NCI-H226 (cell line): Measurements from ENCODE around the gene DLX3.

Experiments
- DNase-seq: peaks from one replicate; pipeline ENCODE4 v3.0.0-alpha.2; 2015

The DLX3 gene

DNA sequence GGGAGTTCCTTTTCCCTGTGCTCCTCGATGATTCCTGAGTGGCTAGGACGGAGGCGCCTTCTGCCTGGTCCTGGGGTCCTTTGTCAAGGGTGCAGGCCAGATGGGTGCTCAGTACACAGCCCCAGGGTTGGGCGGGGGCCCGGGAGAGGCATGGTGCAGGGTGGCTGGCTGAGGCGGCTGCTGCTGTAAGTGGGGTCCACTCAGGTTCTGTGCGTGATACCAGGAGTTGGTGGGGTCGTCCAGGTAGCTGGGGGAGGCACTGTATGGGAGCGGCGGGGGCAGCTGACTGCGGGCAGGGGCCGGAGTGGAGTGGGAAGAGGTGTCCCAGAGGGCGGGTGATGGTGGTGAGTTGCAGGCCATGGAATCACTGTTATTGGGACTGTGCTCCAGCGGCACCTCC is 3.6 kb downstream of the DLX3 start:
- no peak for DNase-seq

GRCh38 chr17:49990921-49991320 is 4.1 kb downstream of the DLX3 start:
- no peak for DNase-seq

DNA sequence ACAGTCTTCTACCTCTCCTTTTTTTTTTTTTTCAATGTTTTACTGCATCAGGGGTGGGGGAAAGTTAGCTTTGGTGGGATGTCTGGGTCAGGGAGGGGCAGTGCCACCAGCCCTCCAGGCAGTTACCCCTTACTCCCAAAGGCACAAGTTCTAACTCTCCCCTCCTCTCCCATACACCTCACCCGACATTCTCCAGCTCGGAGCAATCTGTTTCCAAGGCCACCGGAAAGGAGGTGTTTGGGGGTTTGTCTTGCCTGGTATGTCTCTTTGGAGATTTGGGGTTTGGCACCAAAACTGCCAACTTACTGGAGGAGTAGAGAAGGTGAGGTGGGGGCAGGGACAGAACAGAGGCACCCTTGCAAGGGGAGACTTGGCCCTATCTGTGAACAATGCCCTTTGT is 4.7 kb downstream of the DLX3 start:
- DNase-seq, result no peak

DNA sequence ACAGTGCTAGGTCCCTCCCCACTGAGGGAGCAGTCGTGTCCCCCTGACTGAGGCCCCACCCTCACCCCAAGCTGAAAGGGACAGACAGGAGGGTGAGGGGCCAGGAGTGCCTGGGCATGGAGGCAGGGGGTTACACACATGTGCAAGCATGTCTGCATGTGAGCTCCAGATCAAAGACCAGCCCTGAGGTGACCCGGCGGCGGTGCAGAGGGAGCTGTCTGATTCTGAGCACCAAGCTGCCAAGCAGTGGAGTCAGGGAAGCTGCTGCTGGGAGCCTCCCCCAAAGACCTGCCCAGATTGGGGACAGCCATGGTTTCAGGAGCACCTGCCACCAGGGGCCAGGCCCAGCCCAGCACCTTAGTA is 5.5 kb downstream of the DLX3 start:
- DNase-seq, result no peak

DNA sequence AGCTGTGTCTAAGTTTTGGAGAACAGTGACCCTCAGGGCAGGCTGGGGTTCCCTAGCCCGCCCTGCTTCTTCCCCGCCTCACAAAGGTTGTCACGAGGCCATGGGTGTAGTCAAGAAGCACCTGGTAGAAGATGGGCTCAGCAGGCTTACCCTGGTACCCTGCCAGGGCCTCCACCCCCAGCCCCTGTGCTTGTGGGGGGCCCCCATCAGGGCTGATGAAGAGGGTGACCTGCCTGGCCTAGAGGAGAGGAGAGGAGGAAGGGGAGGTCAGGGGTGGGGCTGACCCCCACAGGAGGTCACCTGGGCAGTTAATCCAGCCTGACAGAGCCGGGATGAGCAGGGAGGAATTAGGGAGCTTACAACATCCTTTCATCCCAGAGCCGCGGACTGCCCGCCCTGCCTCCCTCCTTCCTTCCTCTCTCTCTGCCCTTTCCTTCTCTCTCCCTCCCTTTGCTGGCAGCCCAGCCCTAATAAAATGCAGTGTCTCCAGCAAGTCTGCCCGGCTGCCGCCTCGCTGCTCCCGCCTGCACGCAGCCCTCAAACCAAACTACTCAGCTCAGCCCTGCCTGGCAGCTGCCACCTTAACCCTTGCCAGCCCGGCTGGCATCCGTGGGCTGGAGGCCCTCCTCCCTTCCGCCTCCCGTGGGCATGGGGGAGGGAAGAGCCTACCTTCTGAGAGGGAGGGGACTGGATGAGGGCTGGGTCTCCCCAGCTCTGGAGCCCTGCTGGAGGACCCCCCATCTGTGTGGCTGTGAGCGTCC is 7.2 kb downstream of the DLX3 start:
- peak; percentile 84 for DNase-seq

GRCh38 chr17:49987290-49987585 is 7.8 kb downstream of the DLX3 start:
- no peak for DNase-seq

DNA sequence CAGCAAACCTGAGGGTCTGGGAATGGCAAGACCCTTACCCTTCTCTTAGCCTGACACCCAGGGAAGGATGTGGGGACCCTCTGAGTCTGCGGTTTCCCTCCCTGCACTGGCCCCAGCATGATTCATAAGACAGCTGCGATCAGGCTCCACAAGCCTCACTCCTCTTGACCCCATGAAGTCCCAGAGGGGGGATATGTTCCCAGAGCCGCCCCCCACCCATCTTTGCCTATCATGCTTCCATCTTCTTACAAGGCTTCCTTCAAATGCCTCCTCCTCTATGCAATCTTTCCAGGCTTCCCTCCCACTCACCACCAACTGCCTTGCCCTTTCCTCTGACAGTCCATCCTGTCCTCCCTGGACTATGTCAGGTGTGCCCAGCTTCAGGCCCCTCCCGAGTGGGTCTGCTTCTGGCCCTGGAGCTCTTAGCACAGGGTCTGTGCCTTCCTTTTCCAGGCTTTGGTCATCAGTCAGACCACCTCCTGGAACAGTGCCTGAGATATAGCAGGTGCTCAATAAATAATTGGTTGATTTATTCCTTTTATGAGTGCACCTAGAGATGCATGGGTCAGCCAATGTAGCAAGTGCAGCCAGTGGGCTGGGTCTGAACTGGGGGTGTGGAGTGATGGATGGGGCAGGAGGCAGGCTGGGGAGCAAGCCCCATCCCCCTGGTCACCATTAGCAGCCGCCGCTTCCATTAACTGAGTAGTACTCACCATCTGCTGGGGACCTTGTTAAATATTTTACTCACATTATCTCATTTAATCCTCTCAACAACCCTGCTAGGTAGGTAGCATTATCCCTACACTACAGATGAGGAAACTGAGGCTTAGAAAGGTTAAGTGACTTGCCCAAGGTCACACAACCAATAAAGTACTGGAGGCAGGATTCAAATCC is 8.4 kb downstream of the DLX3 start:
- DNase-seq, result no peak

GRCh38 chr17:49985310-49985990 is 9.6 kb downstream of the DLX3 start:
- no peak for DNase-seq

- DNase-seq, result no peak
These were observed 10.2 kb downstream of the DLX3 start for GRCh38 chr17:49984776-49985175.

DNA sequence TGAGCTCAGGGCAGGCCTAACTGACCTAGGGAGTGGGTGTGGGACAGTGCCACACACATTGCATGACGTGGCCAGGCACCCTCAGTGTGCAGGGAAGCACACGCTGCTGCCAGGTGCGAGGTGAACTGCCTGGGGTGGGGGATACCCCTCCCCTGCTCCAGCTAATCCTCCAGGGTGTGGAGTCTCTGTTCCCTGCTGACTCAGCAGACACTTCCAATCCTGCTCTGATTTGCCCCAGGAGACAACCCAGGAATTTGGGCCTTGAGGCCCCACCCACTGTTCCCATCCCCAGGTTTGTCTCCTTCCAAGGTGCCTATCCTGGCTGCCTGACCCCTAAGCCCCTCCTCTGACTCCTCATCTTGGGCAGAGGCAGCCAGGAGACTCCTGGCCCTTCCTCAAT is 10.7 kb downstream of the DLX3 start:
- DNase-seq, result no peak

GRCh38 chr17:49980703-49981197 is 14.3 kb downstream of the DLX3 start:
- no peak for DNase-seq

DNA sequence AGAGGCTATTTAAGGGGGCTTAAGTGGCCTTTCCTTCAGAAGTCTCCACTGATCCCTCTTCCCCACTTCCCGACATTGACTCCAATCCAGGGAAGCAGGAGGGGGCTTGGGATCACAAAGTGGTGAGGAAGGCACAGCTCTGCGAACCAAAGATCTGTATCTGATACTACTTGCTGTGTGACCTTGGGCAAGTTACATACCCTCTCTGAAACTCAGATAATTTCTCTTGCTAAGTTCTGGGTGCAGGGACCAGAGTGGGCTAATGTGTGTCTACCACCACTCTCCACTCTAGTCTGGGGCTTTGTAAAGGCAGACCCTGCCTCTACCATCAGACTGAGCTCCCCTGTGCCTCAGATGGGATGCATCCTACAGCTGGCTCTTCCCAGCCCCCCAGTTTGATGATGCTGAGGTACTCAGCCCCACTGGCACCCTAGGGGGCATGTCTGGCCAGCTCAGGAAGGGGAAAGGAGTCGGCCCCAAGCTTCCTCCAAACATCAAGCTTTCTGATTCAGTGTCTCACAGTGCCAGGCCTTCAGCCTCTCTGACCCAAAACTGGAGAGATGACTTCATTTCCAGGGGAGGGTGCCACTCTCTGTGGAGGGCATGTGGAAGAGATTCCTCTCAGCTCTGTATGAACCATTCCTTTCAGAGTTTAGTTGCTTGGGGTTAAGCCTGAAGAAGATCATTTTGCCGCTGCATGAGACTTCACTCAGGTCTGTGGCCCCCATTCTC is 15.1 kb downstream of the DLX3 start:
- DNase-seq, result peak; percentile 24

DNA sequence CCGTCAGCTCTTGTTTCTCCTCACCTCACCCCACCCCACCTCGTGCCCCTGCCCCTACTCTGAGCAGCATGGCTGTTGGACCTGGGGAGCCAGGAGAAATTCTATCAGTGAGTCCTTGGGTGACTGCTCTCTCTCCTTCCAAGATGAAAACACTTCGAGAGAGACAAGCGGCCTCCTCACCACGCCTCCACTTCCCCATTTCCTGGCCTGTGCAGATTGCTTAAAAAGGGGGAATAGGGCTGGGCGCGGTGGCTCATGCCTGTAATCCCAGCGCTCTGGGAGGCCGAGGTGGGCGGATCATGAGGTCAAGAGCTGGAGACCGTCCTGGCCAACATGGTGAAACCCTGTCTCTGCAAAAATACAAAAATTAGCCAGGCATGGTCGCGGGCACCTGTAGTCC is 16.5 kb downstream of the DLX3 start:
- no peak for DNase-seq

GRCh38 chr17:49977463-49978389 is 17.3 kb downstream of the DLX3 start:
- DNase-seq, result no peak

- no peak for DNase-seq
These were observed 18.2 kb downstream of the DLX3 start for GRCh38 chr17:49976828-49977202.

DNA sequence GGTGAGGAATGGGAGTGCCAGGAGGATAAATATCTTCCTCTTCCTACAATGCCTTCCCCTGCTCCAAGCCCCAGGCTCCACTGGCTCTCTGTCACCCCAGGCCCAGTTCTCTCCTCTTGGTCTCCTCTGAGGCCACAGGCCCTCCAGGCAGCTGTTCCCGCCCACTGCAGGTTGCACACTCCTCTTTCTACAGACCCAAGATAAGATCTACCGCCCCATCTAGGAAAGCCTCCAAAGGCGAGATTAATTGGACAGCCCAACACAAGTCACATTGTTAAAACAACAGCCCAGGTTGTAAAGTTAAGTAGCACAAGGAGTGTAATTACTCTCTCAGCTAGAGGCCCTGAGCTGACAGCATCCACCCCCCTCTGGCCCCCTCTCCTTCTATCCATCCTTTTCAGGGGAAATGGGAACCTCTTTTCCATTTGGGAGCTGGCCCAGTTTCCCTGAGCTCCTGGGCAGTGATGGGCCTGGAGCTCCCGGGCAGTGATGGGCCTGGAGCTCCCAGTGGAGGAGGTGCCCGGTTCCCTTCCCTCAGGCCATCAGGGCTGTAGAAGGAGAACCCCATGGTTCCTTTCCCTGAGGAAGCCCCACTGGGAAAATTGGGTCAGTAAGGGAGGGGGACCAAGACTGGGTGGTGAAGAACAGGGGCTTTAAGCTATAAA is 18.7 kb downstream of the DLX3 start:
- no peak for DNase-seq

- no peak for DNase-seq
These were observed 19.5 kb downstream of the DLX3 start for GRCh38 chr17:49975531-49975930.

DNA sequence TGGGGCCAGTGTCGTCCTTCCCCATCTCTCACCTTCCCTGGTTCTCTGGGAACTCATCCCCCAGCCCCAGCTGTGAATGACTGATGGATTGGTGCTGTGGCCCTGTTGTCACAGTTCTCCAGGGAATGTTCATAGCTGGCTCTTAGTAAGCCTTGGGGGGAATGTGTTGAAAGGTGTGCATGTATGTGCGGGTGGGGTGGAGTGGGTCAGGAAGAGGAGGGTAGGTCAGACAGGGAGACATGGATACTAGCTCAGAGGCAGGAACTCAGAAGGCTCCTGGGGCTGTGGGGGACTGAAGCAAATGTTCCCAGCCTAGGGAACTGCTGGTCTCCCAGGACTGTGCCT is 21.8 kb downstream of the DLX3 start:
- no peak for DNase-seq

DNA sequence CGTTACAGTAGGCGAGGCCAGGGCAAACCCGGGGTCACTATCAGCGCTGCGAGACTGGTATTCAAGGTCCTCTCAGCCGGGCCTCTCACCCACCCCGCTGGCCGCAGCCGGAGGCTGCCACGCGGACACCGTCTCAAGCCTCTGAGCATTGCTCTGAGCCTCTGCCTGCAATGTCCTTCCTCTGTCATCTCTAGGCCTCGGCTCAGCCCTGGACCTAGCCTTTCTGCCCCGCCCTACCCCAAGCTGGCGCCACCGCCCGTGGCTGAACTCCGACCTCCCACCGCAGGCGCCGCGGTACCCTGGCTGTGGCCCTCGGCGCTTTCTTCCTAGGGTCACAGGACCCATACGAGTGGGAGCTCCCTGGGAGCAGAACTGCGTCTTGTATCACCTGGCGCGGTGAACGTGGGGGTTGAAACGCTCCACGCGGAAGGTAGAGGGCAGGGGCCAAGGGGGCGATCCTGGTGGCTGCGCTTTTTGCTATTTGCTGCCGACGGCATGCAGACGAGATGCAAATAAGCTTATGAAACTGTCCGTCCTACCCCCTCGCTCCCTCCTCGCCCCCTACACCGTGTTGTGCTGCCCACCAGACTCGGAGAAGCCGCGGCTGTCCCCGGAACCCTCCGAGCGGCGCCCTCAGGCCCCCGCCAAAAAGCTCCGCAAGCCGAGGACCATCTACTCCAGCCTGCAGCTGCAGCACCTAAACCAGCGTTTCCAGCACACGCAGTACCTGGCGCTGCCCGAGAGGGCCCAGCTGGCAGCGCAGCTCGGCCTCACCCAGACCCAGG is 22.3 kb downstream of the DLX3 start:
- DNase-seq, result no peak

DNA sequence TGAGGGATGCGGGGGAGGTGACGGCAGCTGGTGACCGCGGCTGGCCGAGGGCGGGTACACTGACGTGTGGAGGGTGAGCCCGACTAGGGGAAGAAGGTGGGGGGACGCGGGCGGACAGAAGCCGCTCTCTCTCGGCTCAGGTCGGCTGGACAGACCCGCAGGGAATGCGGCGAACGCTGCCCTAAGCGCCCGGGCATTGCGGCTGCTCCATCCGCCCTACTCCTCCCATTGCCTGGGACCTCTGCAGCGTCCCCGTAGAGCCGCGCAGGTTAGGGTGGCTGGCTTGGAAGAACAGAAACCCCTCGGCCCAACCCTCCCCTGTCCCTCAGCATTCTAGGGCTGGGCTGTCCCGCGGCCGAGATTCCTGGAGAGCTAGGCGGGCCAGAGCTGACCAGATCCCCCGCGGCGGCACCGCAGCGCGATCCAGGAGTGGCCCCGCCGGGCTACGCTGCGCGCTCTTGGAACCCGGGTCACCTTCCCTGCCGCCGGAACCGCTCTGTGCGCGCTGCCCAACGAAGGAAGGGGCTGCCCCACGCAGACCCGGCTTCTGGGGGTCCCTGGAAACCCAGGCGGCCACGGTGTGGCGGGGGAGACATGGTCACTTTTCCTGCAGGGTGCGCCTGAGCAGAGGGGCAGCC is 23.1 kb downstream of the DLX3 start:
- no peak for DNase-seq
